SK-N-SH (cell line): ENCODE measurements around the gene MMS19. TPM values are rescaled to one million over a fixed set of nuclear protein-coding genes. Genes with fewer than 3 reads are reported as not detected.

Experiments used
- CTCF ChIA-PET: fragments of 300-600, 350-600 bp; formaldehyde crosslinking; extraction: SDS; loops from one replicate; lab custom pipeline; 2021; lab: Yijun Ruan, JAX
- POLR2A ChIA-PET: fragments of 350-600 bp; sonication (Branson Sonifier 250); formaldehyde crosslinking; extraction: SDS; loops from one replicate; lab custom pipeline; 2020; ENCODE audit warnings: antibody characterized with exemption, inconsistent platforms; lab: Yijun Ruan, JAX
- DNase-seq: peaks from one replicate; pipeline ENCODE4 v3.0.0; 2012
- H2AFZ ChIP-seq: fragments of 200-600 bp; sonication (generic); 2 replicates; pipeline ENCODE4 v1.8.1; 2016; ENCODE audit warnings: antibody characterized with exemption, mild to moderate bottlenecking, low read depth
- H3F3A ChIP-seq: fragments of 200-600 bp; sonication (generic); replicated peaks from 2 replicates; pipeline ENCODE3; 2016; ENCODE audit warnings: antibody characterized with exemption, mild to moderate bottlenecking; ENCODE audit not compliant: insufficient read depth
- H3K27ac ChIP-seq, 2 experiments: fragments of 200-500 bp in 1 of 2; fragments of 200-600 bp in 1 of 2; sonication (Bioruptor generic) in 1 of 2; sonication (generic), shearing (Covaris generic) in 1 of 2; 2 replicates each; pipeline versions ENCODE4 v1.5.1 to v1.6.1; 2014 to 2016; ENCODE audit warnings: low read depth in 2 of 2, inconsistent platforms in 1 of 2, low read length in 1 of 2, mild to moderate bottlenecking in 1 of 2, mixed read lengths in 1 of 2
- H3K27me3 ChIP-seq: fragments of 200-600 bp; sonication (generic), shearing (Covaris generic); 2 replicates; pipeline ENCODE4 v1.6.1; 2016; ENCODE audit warnings: mixed run types; ENCODE audit not compliant: insufficient read depth
- H3K36me3 ChIP-seq, 2 experiments: fragments of 200-500 bp in 1 of 2; fragments of 200-600 bp in 1 of 2; sonication (Bioruptor generic) in 1 of 2; sonication (generic) in 1 of 2; replicated peaks in 1 of 2; 2 replicates each; pipeline versions ENCODE3 to v1.5.1; 2014 to 2016; ENCODE audit warnings: low read length in 1 of 2, mild to moderate bottlenecking in 1 of 2; ENCODE audit not compliant: insufficient read depth in 2 of 2, control insufficient read depth in 1 of 2
- H3K4me1 ChIP-seq, 2 experiments: fragments of 200-500 bp in 1 of 2; fragments of 200-600 bp in 1 of 2; sonication (Bioruptor generic) in 1 of 2; sonication (generic), shearing (Covaris generic) in 1 of 2; 2 replicates each; pipeline versions ENCODE4 v1.5.1 to v1.6.1; 2014 to 2016; ENCODE audit warnings: low read depth in 1 of 2, low read length in 1 of 2, mixed run types in 1 of 2; ENCODE audit not compliant: insufficient read depth in 2 of 2, control insufficient read depth in 1 of 2
- H3K4me2 ChIP-seq: fragments of 200-600 bp; sonication (generic), shearing (Covaris generic); 2 replicates; pipeline ENCODE4 v1.6.1; 2017; ENCODE audit warnings: mixed run types
- H3K4me3 ChIP-seq, 2 experiments: fragments of 200-500 bp in 1 of 2; fragments of 200-600 bp in 1 of 2; sonication (Bioruptor generic) in 1 of 2; sonication (generic), shearing (Covaris generic) in 1 of 2; 2 replicates each; pipeline versions ENCODE4 v1.5.1 to v1.8.1; 2014 to 2016; ENCODE audit warnings: low read depth in 2 of 2, inconsistent platforms in 1 of 2, low read length in 1 of 2, mild to moderate bottlenecking in 1 of 2, mixed read lengths in 1 of 2, moderate library complexity in 1 of 2
- H3K79me2 ChIP-seq: fragments of 200-600 bp; sonication (generic); 2 replicates; pipeline ENCODE4 v1.8.1; 2017; ENCODE audit warnings: mild to moderate bottlenecking; ENCODE audit not compliant: insufficient read depth
- H3K9ac ChIP-seq: fragments of 200-600 bp; sonication (generic); 2 replicates; pipeline ENCODE4 v1.6.1; 2017; ENCODE audit warnings: mixed run types
- H3K9me2 ChIP-seq: fragments of 200-600 bp; sonication (generic); 2 replicates; pipeline ENCODE4 v1.6.1; 2017; ENCODE audit warnings: mixed run types
- H3K9me3 ChIP-seq: fragments of 200-600 bp; sonication (generic); 2 replicates; pipeline ENCODE4 v1.6.1; 2017; ENCODE audit warnings: mixed run types, mild to moderate bottlenecking, moderate library complexity
- H4K20me1 ChIP-seq: fragments of 200-600 bp; sonication (generic); 2 replicates; pipeline ENCODE4 v1.6.1; 2017; ENCODE audit warnings: mild to moderate bottlenecking, mixed run types; ENCODE audit not compliant: insufficient read depth
- CTCF ChIP-seq: fragments of 200-600 bp; sonication (generic); IDR thresholded peaks from 2 replicates; pipeline ENCODE4 v1.6.1; 2017; ENCODE audit warnings: antibody characterized with exemption, mild to moderate bottlenecking, moderate library complexity
- ELF1 ChIP-seq: IDR thresholded peaks from 2 replicates; pipeline ENCODE4 v1.4.0; 2012
- EP300 ChIP-seq, 2 experiments: IDR thresholded peaks; 2 replicates each; pipeline versions ENCODE4 v1.4.0 to v1.6.1; 2012; ENCODE audit warnings: borderline replicate concordance in 1 of 2, low read depth in 1 of 2, low read length in 1 of 2
- EZH2phosphoT487 ChIP-seq: fragments of 200-600 bp; sonication (generic); IDR thresholded peaks from 2 replicates; pipeline ENCODE4 v1.6.1; 2017; ENCODE audit warnings: low read depth, mixed run types, mild to moderate bottlenecking, antibody characterized with exemption, moderate library complexity, borderline replicate concordance
- FOSL2 ChIP-seq: IDR thresholded peaks from 2 replicates; pipeline ENCODE4 v1.4.0; 2012; ENCODE audit warnings: low read depth, mild to moderate bottlenecking, moderate library complexity, borderline replicate concordance
- FOXJ3 ChIP-seq: sonication (generic); formaldehyde crosslinking; IDR thresholded peaks from 2 replicates; pipeline ENCODE4 v1.5.1; 2020; ENCODE audit warnings: mild to moderate bottlenecking, missing genetic modification reagents
- IRF3 ChIP-seq: fragments of 150-350 bp; IDR thresholded peaks from 2 replicates; pipeline ENCODE4 v1.6.1; 2016; ENCODE audit warnings: mild to moderate bottlenecking, low read depth, low read length
- JUND ChIP-seq: IDR thresholded peaks from 2 replicates; pipeline ENCODE4 v1.4.0; 2012
- MAX ChIP-seq: IDR thresholded peaks from 2 replicates; pipeline ENCODE4 v1.4.0; 2012; ENCODE audit warnings: low read depth
- PBX3 ChIP-seq: IDR thresholded peaks from 2 replicates; pipeline ENCODE4; 2012
- POLR2AphosphoS5 ChIP-seq: IDR thresholded peaks from 2 replicates; pipeline ENCODE4 v1.6.1; 2012; ENCODE audit warnings: low read depth, low read length
- RAD21 ChIP-seq: IDR thresholded peaks from 2 replicates; pipeline ENCODE4 v1.6.1; 2012; ENCODE audit warnings: mild to moderate bottlenecking, low read length
- RCOR1 ChIP-seq: fragments of 150-350 bp; IDR thresholded peaks from 2 replicates; pipeline ENCODE4 v1.6.1; 2017; ENCODE audit warnings: antibody characterized with exemption, low read length
- RFX5 ChIP-seq: IDR thresholded peaks from 2 replicates; pipeline ENCODE4 v1.6.1; 2012; ENCODE audit warnings: mild to moderate bottlenecking, improper control_type of control experiment, low read length
- RXRA ChIP-seq: IDR thresholded peaks from 2 replicates; pipeline ENCODE4 v1.4.0; 2012; ENCODE audit warnings: low read depth, mild to moderate bottlenecking, borderline replicate concordance
- SIN3A ChIP-seq: IDR thresholded peaks from 2 replicates; pipeline ENCODE4 v1.6.1; 2012; ENCODE audit warnings: low read depth, mild to moderate bottlenecking, low read length, moderate library complexity, borderline replicate concordance
- SMC3 ChIP-seq: IDR thresholded peaks from 2 replicates; pipeline ENCODE4 v1.6.1; 2012; ENCODE audit warnings: low read depth, low read length, improper control_type of control experiment
- TAF1 ChIP-seq: IDR thresholded peaks from 2 replicates; pipeline ENCODE4 v1.6.1; 2012; ENCODE audit warnings: low read depth, mild to moderate bottlenecking, low read length, moderate library complexity, borderline replicate concordance
- TEAD4 ChIP-seq: IDR thresholded peaks from 2 replicates; pipeline ENCODE4 v1.4.0; 2012; ENCODE audit warnings: mild to moderate bottlenecking, borderline replicate concordance; ENCODE audit not compliant: insufficient read depth
- USF1 ChIP-seq: IDR thresholded peaks from 2 replicates; pipeline ENCODE4 v1.4.0; 2012; ENCODE audit warnings: low read depth, borderline replicate concordance
- WGBS: methylation state at CpG from one replicate; pipeline ENCODE4 v1.1.6; 2017; ENCODE audit warnings: low lambda C conversion rate; 5-methylcytosine and 5-hydroxymethylcytosine counted together
- polyA plus RNA-seq, 3 experiments: library from polyadenylated mRNA; depleted of rRNA; stranded (reverse); fragments of >200 nt; gene quantifications; 2 replicates each; pipeline ENCODE4 v1.2.3, GENCODE V29; 2012

Gene MMS19
- polyA plus RNA-seq, 1 of the 3 experiments (the other 2 are of a cell fraction) = 56.9 TPM

GRCh38 chr10:97483506-97483905 is 14.7 kb downstream of the MMS19 start:
- no peak overlapping the region for H3K27ac ChIP-seq
- no peak for DNase-seq
- ChIA-PET POLR2A (no interaction called here), CTCF (interaction anchor here (0.6 to 1.6 kb wide), 3 partner anchors 20 to 459 kb away, joined by 3 to 4 read pairs (median 4); no protein-coding TSS in a partner anchor)
- peaks cover 70% of the 10 kb centered on the region for H3K79me2 ChIP-seq
- 85% methylated on average over 3 of the region's 3 CpGs for WGBS
- no peaks in the 10 kb centered on the region for H3K9me2 ChIP-seq
- H3K4me2 ChIP-seq = no peak overlapping the region
- peaks cover 4% of the 10 kb centered on the region for H3F3A ChIP-seq
- H3K9me3 ChIP-seq = no peaks in the 10 kb centered on the region
- H3K27me3 ChIP-seq = no peaks in the 10 kb centered on the region
- H2AFZ ChIP-seq = no peak overlapping the region
- no peak overlapping the region for H3K4me3 ChIP-seq
- no peaks in the 10 kb centered on the region; a peak in 1 of 4 replicates for H3K4me1 ChIP-seq
- peaks cover 25% of the 10 kb centered on the region for H4K20me1 ChIP-seq
- TF ChIP-seq CTCF (no peak), RXRA (no peak), EP300 (IDR thresholded peaks at IDR 0.05; ENCODE audit: borderline replicate concordance in 1 of 2, low read depth in 1 of 2, low read length in 1 of 2) (no peak), PBX3 (no peak), IRF3 (no peak), FOXJ3 (CRISPR knock-in tag) (no peak), EZH2phosphoT487 (no peak), POLR2AphosphoS5 (no peak), RFX5 (no peak), SIN3A (no peak), RAD21 (no peak), TAF1 (no peak), SMC3 (no peak)
- peaks cover 32 to 35% of the 10 kb centered on the region in 2 experiments for H3K36me3 ChIP-seq
- no peak overlapping the region for H3K9ac ChIP-seq

GRCh38 chr10:97482381-97482780 is 15.8 kb downstream of the MMS19 start:
- CTCF ChIA-PET = interaction anchor here (1.0 kb wide), 1 partner anchor 8 kb away, joined by 3 read pairs; no protein-coding TSS in a partner anchor
- Histone ChIP-seq H3K79me2 (peaks cover 61% of the 10 kb centered on the region), H3K27ac (no peak overlapping the region), H3K9me2 (no peaks in the 10 kb centered on the region), H3K4me2 (no peak overlapping the region), H3K9ac (no peak overlapping the region), H2AFZ (no peak overlapping the region), H3K4me1 (no peaks in the 10 kb centered on the region; a peak in 1 of 4 replicates), H3K9me3 (no peaks in the 10 kb centered on the region), H3K36me3 (peaks cover 41 to 43% of the 10 kb centered on the region in 2 experiments), H3K27me3 (no peaks in the 10 kb centered on the region), H4K20me1 (peaks cover 23% of the 10 kb centered on the region), H3K4me3 (no peak overlapping the region), H3F3A (peaks cover 4% of the 10 kb centered on the region)
- no peak for DNase-seq
- 92% methylated on average over 1 of the region's 1 CpG for WGBS
- POLR2A ChIA-PET = no interaction called here
- TF ChIP-seq EP300 (IDR thresholded peaks at IDR 0.05; ENCODE audit: borderline replicate concordance in 1 of 2, low read depth in 1 of 2, low read length in 1 of 2) (no peak), FOSL2 (no peak), USF1 (no peak), TAF1 (no peak), RCOR1 (no peak), FOXJ3 (CRISPR knock-in tag) (no peak), SMC3 (no peak), MAX (no peak), TEAD4 (no peak), JUND (no peak), CTCF (no peak), ELF1 (no peak)
